Brain microvascular endothelial cell (primary cell): ENCODE measurements around the gene CDC42BPA.

Experiments
- DNase-seq: peaks from one replicate; pipeline ENCODE4 v3.0.0-alpha.2; 2020
- H3K27ac ChIP-seq: fragments of 250-450 bp; sonication (Bioruptor Pico); 2 replicates; pipeline ENCODE4 v1.5.1; 2020; ENCODE audit warnings: mild to moderate bottlenecking, moderate library complexity
- H3K27me3 ChIP-seq: fragments of 250-450 bp; sonication (Bioruptor Pico); replicated peaks from 2 replicates; pipeline ENCODE4 v1.5.1; 2020; ENCODE audit warnings: mild to moderate bottlenecking
- H3K36me3 ChIP-seq: fragments of 250-450 bp; sonication (Bioruptor Pico); replicated peaks from 2 replicates; pipeline ENCODE4 v1.5.1; 2020; ENCODE audit warnings: mild to moderate bottlenecking
- H3K4me3 ChIP-seq: 2 replicates; pipeline ENCODE4 v1.5.1; 2011; ENCODE audit warnings: low read depth, mild to moderate bottlenecking, control low read depth, low read length, moderate library complexity
- CTCF ChIP-seq: IDR thresholded peaks from 2 replicates; pipeline ENCODE4 v1.5.1; 2011; ENCODE audit warnings: low read depth, mild to moderate bottlenecking, moderate library complexity, low read length, control low read depth, inconsistent platforms; ENCODE audit errors: missing control alignments
- in situ Hi-C: cut with HindIII; loops from 2 replicates; pipeline ENCODE4 v1.10.0; 2017; ENCODE audit warnings: low sequenced_read_pairs, low pct_ligation_motif_present

CDC42BPA gene

GRCh38 chr1:226972931-226973330 lies 345.4 kb downstream of the CDC42BPA start:
- in situ Hi-C loops, result no loop called here
- DNase-seq, result no peak
- Histone ChIP-seq H3K36me3 (no peaks in the 10 kb centered on the region), H3K27ac (no peak overlapping the region), H3K4me3 (no peak overlapping the region), H3K27me3 (no peaks in the 10 kb centered on the region)
- TF ChIP-seq CTCF, result no peak

- no peak for DNase-seq
- Histone ChIP-seq H3K4me3 (no peak overlapping the region), H3K27me3 (no peaks in the 10 kb centered on the region), H3K27ac (no peak overlapping the region), H3K36me3 (no peaks in the 10 kb centered on the region)
- no peak for TF ChIP-seq CTCF
- in situ Hi-C loops, result no loop called here
These were observed 346.5 kb downstream of the CDC42BPA start for GRCh38 chr1:226971765-226972164.

- H3K27ac ChIP-seq, result no peak overlapping the region
- H3K27me3 ChIP-seq, result no peaks in the 10 kb centered on the region
- in situ Hi-C loops, result no loop called here
- no peak for DNase-seq
- no peaks in the 10 kb centered on the region for H3K36me3 ChIP-seq
- no peak overlapping the region for H3K4me3 ChIP-seq
- TF ChIP-seq CTCF, result no peak
These were observed 350.6 kb downstream of the CDC42BPA start for GRCh38 chr1:226967665-226968064.

- Histone ChIP-seq H3K27ac (no peak overlapping the region), H3K4me3 (no peak overlapping the region), H3K27me3 (no peaks in the 10 kb centered on the region), H3K36me3 (no peaks in the 10 kb centered on the region)
- no peak for TF ChIP-seq CTCF
- no peak for DNase-seq
- in situ Hi-C loops, result no loop called here
These were observed 351.6 kb downstream of the CDC42BPA start for GRCh38 chr1:226966683-226967082.

GRCh38 chr1:226965581-226966440 lies 352.5 kb downstream of the CDC42BPA start:
- no peaks in the 10 kb centered on the region for H3K36me3 ChIP-seq

More at GRCh38 chr1:226965581-226966440, 352.5 kb downstream of the CDC42BPA start:
- Histone ChIP-seq H3K27me3 (no peaks in the 10 kb centered on the region), H3K27ac (no peak overlapping the region), H3K4me3 (no peak overlapping the region)
- DNase-seq, result no peak
- in situ Hi-C loops, result no loop called here
- no peak for TF ChIP-seq CTCF
